ENCODE results near the gene MET. TPM values are rescaled to one million over a fixed set of nuclear protein-coding genes. Genes with fewer than 3 reads are reported as not detected.
A peak's percentile ranks its signal among the peaks of the same experiment; 100 is the strongest.

Gene MET
- total and polyA plus RNA-seq, 2 of the 13 experiments (the other 11 are each of a cell fraction or from before 2014, with no cell fraction given), result 21.8 to 31.5 TPM

DNA sequence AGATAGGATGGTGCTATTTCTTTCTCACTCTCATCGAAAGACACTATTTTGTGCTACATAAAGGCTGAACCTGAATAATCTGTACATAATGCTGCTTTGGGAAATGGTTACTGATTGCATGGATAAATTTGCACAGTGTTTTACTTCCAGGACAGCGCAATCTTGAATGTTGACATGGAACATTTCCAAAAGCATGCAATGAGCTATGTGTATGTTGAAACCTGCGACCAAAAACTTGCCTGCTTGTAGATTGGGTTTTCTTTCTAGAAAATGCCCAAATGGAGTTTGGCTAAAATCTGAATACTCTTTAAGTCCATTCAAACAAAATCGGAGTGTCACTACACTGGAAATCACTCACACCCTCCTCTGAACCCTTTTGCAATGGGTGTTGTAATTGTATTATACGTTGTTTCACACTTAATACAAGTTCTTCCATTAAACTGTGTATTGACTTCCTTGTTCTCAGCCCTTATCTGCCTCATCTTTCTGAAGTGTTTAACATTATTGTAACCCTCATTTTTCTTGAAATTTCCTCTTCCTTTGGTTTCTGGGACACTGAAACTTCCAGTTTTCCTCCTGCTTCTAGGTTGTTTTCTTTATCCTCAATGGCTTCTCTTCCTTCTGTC, 116.7 kb downstream of the MET start:
- TF ChIP-seq BCL6 (CRISPR knock-in tag; IDR thresholded peaks at IDR 0.05) (0 out of 2 replicates have a peak, but pooled peaks have one; percentile 23), ZNF546 (CRISPR knock-in tag; conservative IDR thresholded peaks at IDR 0.05) (no peak), CEBPG (CRISPR knock-in tag; IDR thresholded peaks at IDR 0.05) (0 out of 2 replicates have a peak, but pooled peaks have one; percentile 13), THYN1 (CRISPR knock-in tag; IDR thresholded peaks at IDR 0.05; ENCODE audit: borderline replicate concordance, low read depth) (no peak)
- TF ChIP-seq, protein P1, sequence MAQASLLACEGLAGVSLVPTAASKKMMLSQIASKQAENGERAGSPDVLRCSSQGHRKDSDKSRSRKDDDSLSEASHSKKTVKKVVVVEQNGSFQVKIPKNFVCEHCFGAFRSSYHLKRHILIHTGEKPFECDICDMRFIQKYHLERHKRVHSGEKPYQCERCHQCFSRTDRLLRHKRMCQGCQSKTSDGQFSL (CRISPR knock-in tag; IDR thresholded peaks at IDR 0.05), result no peak
- no peaks in the 10 kb centered on the region for H4K20me1 ChIP-seq (ENCODE audit: insufficient read depth, low read length)
- no peaks in the 10 kb centered on the region for H3K79me2 ChIP-seq (ENCODE audit: insufficient read depth, low read length)
- in situ Hi-C loops (cut with HindIII; ENCODE audit: extremely low pct_ligation_motif_present, low pct_unique_long_range_greater_than_20kb), result no loop called here
- peaks cover 35% of the 10 kb centered on the region for H3K4me1 ChIP-seq (ENCODE audit: insufficient read depth, low read length)
- H3K27ac ChIP-seq (ENCODE audit: extremely low read length, insufficient read depth, low read length), result no peak overlapping the region
- no peaks in the 10 kb centered on the region for H3K9me3 ChIP-seq (ENCODE audit: low read length)
- POLR2A ChIA-PET, result interaction anchor here (1.3 kb wide), 1 partner anchor 17 kb away, joined by 4 read pairs; no protein-coding TSS in a partner anchor
- H3K27me3 ChIP-seq (ENCODE audit: control insufficient read depth in 1 of 2, insufficient read depth in 2 of 2, low read length in 2 of 2), result no peaks in the 10 kb centered on the region
- ATAC-seq, result no peak
- no TSS peak for BruUV-seq (replicated peaks)
- no peak overlapping the region for H3K4me3 ChIP-seq (replicated peaks in 1 of 3; ENCODE audit: insufficient read depth in 1 of 3, low read depth in 2 of 3, low read length in 3 of 3)
- no peak for DNase-seq (ENCODE audit: low spot score)
- 0 out of 5 replicates have a peak, but pooled peaks cover 0 to 3% of the 10 kb centered on the region in 2 experiments for H3K36me3 ChIP-seq (replicated peaks in 1 of 2; ENCODE audit: control insufficient read depth in 1 of 2, insufficient read depth in 2 of 2, low read length in 2 of 2)
- CTCF ChIA-PET (ENCODE audit: low intra/inter-chr PET ratio, low total read pairs), result no interaction called here
- no peak overlapping the region for H2AFZ ChIP-seq (ENCODE audit: low read length)
- H3K4me2 ChIP-seq (ENCODE audit: low read depth, low read length), result no peak overlapping the region
- no peak overlapping the region for H3K9ac ChIP-seq (ENCODE audit: insufficient read depth, low read depth, low read length)
- 76% methylated on average over 5 of the region's 5 CpGs for WGBS (ENCODE audit: low lambda C conversion rate)
- intact Hi-C loops (cut with micrococcal nuclease; ENCODE audit: unreplicated experiment), result loop anchor here (5.0 kb wide), 1 partner anchor 191 kb away; no protein-coding TSS in a partner anchor
- no peak for FAIRE-seq

DNA sequence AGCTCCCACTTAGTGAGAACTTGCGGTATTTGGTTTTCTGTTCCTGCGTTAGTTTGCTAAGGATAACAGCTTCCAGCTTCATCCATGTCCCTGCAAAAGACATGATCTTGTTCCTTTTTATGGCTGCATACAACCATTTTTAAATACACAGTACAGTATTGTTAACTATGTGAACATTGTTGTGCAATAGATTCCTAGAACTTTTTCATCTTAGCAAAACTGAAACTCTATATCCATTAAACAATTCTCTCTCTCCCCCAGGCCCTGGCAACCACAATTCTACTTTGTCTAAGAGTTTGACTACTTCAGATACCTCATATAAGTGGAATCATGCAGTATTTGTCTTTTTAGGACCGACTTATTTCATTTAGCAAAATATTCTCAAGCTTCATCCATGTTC, 118.0 kb downstream of the MET start:
- Histone ChIP-seq H4K20me1 (ENCODE audit: insufficient read depth, low read length) (no peaks in the 10 kb centered on the region), H3K4me3 (replicated peaks in 1 of 3; ENCODE audit: insufficient read depth in 1 of 3, low read depth in 2 of 3, low read length in 3 of 3) (no peak overlapping the region), H3K4me2 (ENCODE audit: low read depth, low read length) (no peak overlapping the region), H3K9ac (ENCODE audit: insufficient read depth, low read depth, low read length) (no peak overlapping the region), H3K27me3 (ENCODE audit: control insufficient read depth in 1 of 2, insufficient read depth in 2 of 2, low read length in 2 of 2) (no peaks in the 10 kb centered on the region), H3K36me3 (replicated peaks in 1 of 2; ENCODE audit: control insufficient read depth in 1 of 2, insufficient read depth in 2 of 2, low read length in 2 of 2) (no peaks in the 10 kb centered on the region), H3K79me2 (ENCODE audit: insufficient read depth, low read length) (no peaks in the 10 kb centered on the region), H3K27ac (ENCODE audit: extremely low read length, insufficient read depth, low read length) (no peak overlapping the region), H3K4me1 (ENCODE audit: insufficient read depth, low read length) (peaks cover 27% of the 10 kb centered on the region), H3K9me3 (ENCODE audit: low read length) (no peaks in the 10 kb centered on the region), H2AFZ (ENCODE audit: low read length) (no peak overlapping the region)
- no peak for ATAC-seq
- POLR2A ChIA-PET, result no interaction called here
- 100% methylated on average over 3 of the region's 3 CpGs for WGBS (ENCODE audit: low lambda C conversion rate)
- in situ Hi-C loops (cut with HindIII; ENCODE audit: extremely low pct_ligation_motif_present, low pct_unique_long_range_greater_than_20kb), result no loop called here
- DNase-seq (ENCODE audit: low spot score), result no peak
- intact Hi-C loops (cut with micrococcal nuclease; ENCODE audit: unreplicated experiment), result no loop called here
- CTCF ChIA-PET (ENCODE audit: low intra/inter-chr PET ratio, low total read pairs), result no interaction called here
- no TSS peak for BruUV-seq (replicated peaks)
- FAIRE-seq, result no peak
- TF ChIP-seq SIX4 (CRISPR knock-in tag; IDR thresholded peaks at IDR 0.05) (no peak), HNRNPUL1 (IDR thresholded peaks at IDR 0.05; ENCODE audit: low read depth, low read length) (no peak), ATM (IDR thresholded peaks at IDR 0.05; ENCODE audit: borderline replicate concordance) (no peak), DMAP1 (CRISPR knock-in tag; IDR thresholded peaks at IDR 0.05) (no peak), ZNF234 (CRISPR knock-in tag; conservative IDR thresholded peaks at IDR 0.05) (no peak), KAT2B (IDR thresholded peaks at IDR 0.05; ENCODE audit: borderline replicate concordance, low read depth, low read length) (no peak)
- TF ChIP-seq, protein P2, sequence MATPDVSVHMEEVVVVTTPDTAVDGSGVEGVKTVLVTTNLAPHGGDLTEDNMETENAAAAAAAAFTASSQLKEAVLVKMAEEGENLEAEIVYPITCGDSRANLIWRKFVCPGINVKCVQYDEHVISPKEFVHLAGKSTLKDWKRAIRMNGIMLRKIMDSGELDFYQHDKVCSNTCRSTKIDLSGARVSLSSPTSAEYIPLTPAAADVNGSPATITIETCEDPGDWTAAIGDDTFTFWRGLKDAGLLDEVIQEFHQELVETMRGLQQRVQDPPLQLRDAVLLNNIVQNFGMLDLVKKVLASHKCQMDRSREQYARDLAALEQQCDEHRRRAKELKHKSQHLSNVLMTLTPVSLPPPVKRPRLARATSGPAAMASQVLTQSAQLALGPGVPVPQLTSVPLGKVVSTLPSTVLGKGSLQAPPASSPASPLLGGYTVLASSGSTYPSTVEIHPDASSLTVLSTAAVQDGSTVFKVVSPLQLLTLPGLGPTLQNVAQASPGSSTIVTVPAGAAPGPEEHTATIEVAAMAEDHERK (CRISPR knock-in tag; IDR thresholded peaks at IDR 0.05; ENCODE audit: low read depth), result no peak
- TF ChIP-seq, protein P3, sequence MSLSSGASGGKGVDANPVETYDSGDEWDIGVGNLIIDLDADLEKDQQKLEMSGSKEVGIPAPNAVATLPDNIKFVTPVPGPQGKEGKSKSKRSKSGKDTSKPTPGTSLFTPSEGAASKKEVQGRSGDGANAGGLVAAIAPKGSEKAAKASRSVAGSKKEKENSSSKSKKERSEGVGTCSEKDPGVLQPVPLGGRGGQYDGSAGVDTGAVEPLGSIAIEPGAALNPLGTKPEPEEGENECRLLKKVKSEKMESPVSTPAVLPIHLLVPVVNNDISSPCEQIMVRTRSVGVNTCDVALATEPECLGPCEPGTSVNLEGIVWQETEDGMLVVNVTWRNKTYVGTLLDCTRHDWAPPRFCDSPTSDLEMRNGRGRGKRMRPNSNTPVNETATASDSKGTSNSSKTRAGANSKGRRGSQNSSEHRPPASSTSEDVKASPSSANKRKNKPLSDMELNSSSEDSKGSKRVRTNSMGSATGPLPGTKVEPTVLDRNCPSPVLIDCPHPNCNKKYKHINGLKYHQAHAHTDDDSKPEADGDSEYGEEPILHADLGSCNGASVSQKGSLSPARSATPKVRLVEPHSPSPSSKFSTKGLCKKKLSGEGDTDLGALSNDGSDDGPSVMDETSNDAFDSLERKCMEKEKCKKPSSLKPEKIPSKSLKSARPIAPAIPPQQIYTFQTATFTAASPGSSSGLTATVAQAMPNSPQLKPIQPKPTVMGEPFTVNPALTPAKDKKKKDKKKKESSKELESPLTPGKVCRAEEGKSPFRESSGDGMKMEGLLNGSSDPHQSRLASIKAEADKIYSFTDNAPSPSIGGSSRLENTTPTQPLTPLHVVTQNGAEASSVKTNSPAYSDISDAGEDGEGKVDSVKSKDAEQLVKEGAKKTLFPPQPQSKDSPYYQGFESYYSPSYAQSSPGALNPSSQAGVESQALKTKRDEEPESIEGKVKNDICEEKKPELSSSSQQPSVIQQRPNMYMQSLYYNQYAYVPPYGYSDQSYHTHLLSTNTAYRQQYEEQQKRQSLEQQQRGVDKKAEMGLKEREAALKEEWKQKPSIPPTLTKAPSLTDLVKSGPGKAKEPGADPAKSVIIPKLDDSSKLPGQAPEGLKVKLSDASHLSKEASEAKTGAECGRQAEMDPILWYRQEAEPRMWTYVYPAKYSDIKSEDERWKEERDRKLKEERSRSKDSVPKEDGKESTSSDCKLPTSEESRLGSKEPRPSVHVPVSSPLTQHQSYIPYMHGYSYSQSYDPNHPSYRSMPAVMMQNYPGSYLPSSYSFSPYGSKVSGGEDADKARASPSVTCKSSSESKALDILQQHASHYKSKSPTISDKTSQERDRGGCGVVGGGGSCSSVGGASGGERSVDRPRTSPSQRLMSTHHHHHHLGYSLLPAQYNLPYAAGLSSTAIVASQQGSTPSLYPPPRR (CRISPR knock-in tag; IDR thresholded peaks at IDR 0.05; ENCODE audit: borderline replicate concordance), result no peak

Measured in HepG2 (cell line).